K562 (cell line): ENCODE measurements around the gene FAM83E. TPM values are rescaled to one million over a fixed set of nuclear protein-coding genes. Genes with fewer than 3 reads are reported as not detected.

ENCODE experiments used
- ATAC-seq: fragments of 200-7000 bp; cut with Tn5 transposase; 3 replicates; pipeline ENCODE4 v1.9.1; 2020; ENCODE audit warnings: moderate library complexity
- BruUV-seq: library from RNA; stranded (reverse); fragments of 400-500 nt; replicated peaks from 2 replicates; lab custom pipeline; 2021; lab: Mats Ljungman, UMichigan
- CTCF ChIA-PET: fragments of 300-600 bp; formaldehyde crosslinking; extraction: SDS; loops from one replicate; lab custom pipeline; 2021; ENCODE audit warnings: low intra/inter-chr PET ratio; lab: Yijun Ruan, JAX
- POLR2A ChIA-PET: fragments of 300-600, 350-650 bp; sonication (Branson Sonifier 250); formaldehyde crosslinking; extraction: SDS; loops from one replicate; lab custom pipeline; 2021; ENCODE audit warnings: antibody characterized with exemption, inconsistent platforms; lab: Yijun Ruan, JAX
- DNase-seq, 4 experiments: peaks; one replicate each; pipeline versions ENCODE4 v3.0.0 to v3.0.0-alpha.2; 2011 to 2018; ENCODE audit warnings: low spot score in 3 of 4, mixed read lengths in 3 of 4; ENCODE audit errors: extremely low read depth in 1 of 4
- FAIRE-seq: peaks from 2 replicates; lab custom pipeline; 2011; peaks lifted over from hg19 to GRCh38; lab: Jason Lieb, UNC
- H2AFZ ChIP-seq: 2 replicates; pipeline ENCODE4 v1.6.0; 2011; ENCODE audit warnings: low read depth, low read length, control low read depth, inconsistent platforms
- H3K27ac ChIP-seq: fragments of 200-600 bp; 3 replicates; pipeline ENCODE4 v1.8.0; 2011; ENCODE audit warnings: low read depth, mild to moderate bottlenecking, control low read depth, inconsistent platforms, low read length, moderate library complexity, mixed read lengths; ENCODE audit errors: extremely low read depth
- H3K27me3 ChIP-seq, 2 experiments: fragments of 300-600 bp in 1 of 2; 2 replicates in 1 of 2; 3 replicates in 1 of 2; pipeline versions ENCODE4 v1.6.0 to v1.8.0; 2011; ENCODE audit warnings: inconsistent platforms in 2 of 2, low read length in 2 of 2, mild to moderate bottlenecking in 1 of 2, mixed read lengths in 1 of 2, moderate library complexity in 1 of 2; ENCODE audit not compliant: control insufficient read depth in 2 of 2, insufficient read depth in 2 of 2
- H3K36me3 ChIP-seq: fragments of 300-600 bp; 3 replicates; pipeline ENCODE4 v1.8.0; 2011; ENCODE audit warnings: mild to moderate bottlenecking, low read length, inconsistent platforms; ENCODE audit not compliant: control insufficient read depth, insufficient read depth
- H3K4me1 ChIP-seq, 2 experiments: fragments of 200-600 bp in 1 of 2; replicated peaks in 1 of 2; 2 replicates in 1 of 2; 3 replicates in 1 of 2; pipeline versions ENCODE4 v1.5.1 to v1.8.0; 2011; ENCODE audit warnings: inconsistent platforms in 2 of 2, low read length in 2 of 2, mild to moderate bottlenecking in 1 of 2, mixed read lengths in 1 of 2, moderate library complexity in 1 of 2; ENCODE audit not compliant: control insufficient read depth in 2 of 2, insufficient read depth in 2 of 2
- H3K4me2 ChIP-seq: 2 replicates; pipeline ENCODE4 v1.6.1; 2011; ENCODE audit warnings: low read length, control low read depth, inconsistent platforms, mixed read lengths; ENCODE audit not compliant: insufficient read depth
- H3K4me3 ChIP-seq: fragments of 200-600 bp; sonication (generic), shearing (Covaris generic); 2 replicates; pipeline ENCODE4 v1.5.1; 2016; ENCODE audit warnings: control low read depth, inconsistent platforms
- H3K79me2 ChIP-seq: fragments of 200-600 bp; 3 replicates; pipeline ENCODE4 v1.8.0; 2011; ENCODE audit warnings: low read length, inconsistent platforms; ENCODE audit not compliant: control insufficient read depth, insufficient read depth
- H3K9ac ChIP-seq, 2 experiments: 2 replicates each; pipeline versions ENCODE4 v1.6.0 to v1.6.1; 2011; ENCODE audit warnings: low read depth in 2 of 2, low read length in 2 of 2, control low read depth in 1 of 2, inconsistent platforms in 1 of 2, mild to moderate bottlenecking in 1 of 2, mixed read lengths in 1 of 2; ENCODE audit not compliant: insufficient read depth in 1 of 2
- H3K9me1 ChIP-seq: one replicate; pipeline ENCODE4 v1.6.0; 2011; ENCODE audit warnings: inconsistent platforms, mild to moderate bottlenecking, low read length, moderate library complexity; ENCODE audit not compliant: control insufficient read depth, insufficient read depth
- H3K9me3 ChIP-seq: replicated peaks from 2 replicates; pipeline ENCODE4 v1.5.1; 2011; ENCODE audit warnings: low read depth, low read length, inconsistent platforms; ENCODE audit not compliant: control insufficient read depth, insufficient read depth
- H4K20me1 ChIP-seq: replicated peaks from 2 replicates; pipeline ENCODE4 v1.6.1; 2011; ENCODE audit warnings: low read length, inconsistent platforms, mixed read lengths; ENCODE audit not compliant: control insufficient read depth, insufficient read depth
- ARID1B ChIP-seq: fragments of 450-650 bp; IDR thresholded peaks from 2 replicates; pipeline ENCODE4 v1.6.1; 2016; ENCODE audit warnings: antibody characterized with exemption, mild to moderate bottlenecking, inconsistent platforms
- ATF7 ChIP-seq: fragments of 450-650 bp; IDR thresholded peaks from 2 replicates; pipeline ENCODE4 v1.7.1; 2014; ENCODE audit warnings: mild to moderate bottlenecking, moderate library complexity
- BCLAF1 ChIP-seq, 2 experiments: fragments of 450-650 bp in 1 of 2; IDR thresholded peaks; 2 replicates each; pipeline ENCODE4 v1.6.1; 2011 to 2017; ENCODE audit warnings: low read depth in 2 of 2, antibody characterized with exemption in 1 of 2, borderline replicate concordance in 1 of 2, low read length in 1 of 2, mild to moderate bottlenecking in 1 of 2, mixed read lengths in 1 of 2; ENCODE audit not compliant: control insufficient read depth in 1 of 2
- CBX5 ChIP-seq: IDR thresholded peaks from 2 replicates; pipeline ENCODE4 v1.6.1; 2014; ENCODE audit warnings: low read depth, borderline replicate concordance
- FOSL1 ChIP-seq: fragments of 200-800 bp; sonication (Bioruptor generic); conservative IDR thresholded peaks from 2 replicates; pipeline ENCODE4 v1.6.1; 2016; ENCODE audit warnings: missing genetic modification characterization, missing compliant biosample characterization
- FOXK2 ChIP-seq, 2 experiments: fragments of 450-650 bp; IDR thresholded peaks in 1 of 2; conservative IDR thresholded peaks in 1 of 2; 2 replicates each; pipeline ENCODE4 v1.6.1; 2016; ENCODE audit warnings: low read depth in 2 of 2, mild to moderate bottlenecking in 1 of 2
- NFRKB ChIP-seq: fragments of 450-650 bp; IDR thresholded peaks from 2 replicates; pipeline ENCODE4 v1.6.1; 2016; ENCODE audit warnings: low read depth
- PHTF2 ChIP-seq: fragments of 250-450 bp; sonication (Bioruptor Pico); IDR thresholded peaks from 2 replicates; pipeline ENCODE4 v1.5.0; 2021; ENCODE audit warnings: mild to moderate bottlenecking
- RCOR1 ChIP-seq, 2 experiments: IDR thresholded peaks; 2 replicates each; pipeline ENCODE4 v1.6.1; 2012; ENCODE audit warnings: low read depth in 2 of 2, low read length in 2 of 2, borderline replicate concordance in 1 of 2, improper control_type of control experiment in 1 of 2
- RNF2 ChIP-seq: sonication (generic); IDR thresholded peaks from 2 replicates; pipeline ENCODE4 v1.6.1; 2016
- ZNF3 ChIP-seq: fragments of 250-450 bp; sonication (Bioruptor Pico); IDR thresholded peaks from 2 replicates; pipeline ENCODE4 v1.5.0; 2021; ENCODE audit warnings: mild to moderate bottlenecking, moderate library complexity
- ZNF511 ChIP-seq: sonication (generic); formaldehyde crosslinking; IDR thresholded peaks from 2 replicates; pipeline ENCODE4 v1.8.0; 2022; ENCODE audit warnings: mild to moderate bottlenecking, missing genetic modification reagents
- ZNF785 ChIP-seq: fragments of 250-450 bp; sonication (Bioruptor Pico); IDR thresholded peaks from 2 replicates; pipeline ENCODE4 v1.4.0; 2020; ENCODE audit warnings: mild to moderate bottlenecking
- WGBS: fragments of 100-300 bp; shearing (Covaris generic); methylation state at CpG from one replicate; pipeline ENCODE4 v1.1.6; 2016; ENCODE audit warnings: low coverage, mixed read lengths; ENCODE audit not compliant: insufficient coverage; ENCODE audit errors: missing lambda C conversion rate; 5-methylcytosine and 5-hydroxymethylcytosine counted together
- in situ Hi-C: fragments of 300-500 bp; cut with MboI; formaldehyde crosslinking; loops from 4 replicates; pipeline ENCODE4 v1.15.0; 2018; ENCODE audit warnings: inconsistent platforms, mixed read lengths
- intact Hi-C: fragments of 100-400 bp; cut with micrococcal nuclease; formaldehyde crosslinking; loops from 2 replicates; pipeline ENCODE4 v1.14.2; 2022
- polyA plus RNA-seq, 8 experiments: library from polyadenylated mRNA; depleted of rRNA in 4 of 8; stranded (reverse) in 5 of 8; unstranded in 3 of 8; fragments of >200 nt; fragmentation: Nextera tagmentation in 2 of 8; fragmentation: Illumina TruSeq in 1 of 8; extraction: Ambion mirVana in 2 of 8; extraction: Trizol in 1 of 8; gene quantifications; 2 replicates each; pipeline versions ENCODE4 v1.2.1 to v1.2.3, GENCODE V29; 2011 to 2014; ENCODE audit warnings: inconsistent platforms in 1 of 8, missing spikeins in 1 of 8
- total RNA-seq, 7 experiments: library from RNA; depleted of rRNA in 6 of 7; stranded (reverse); fragments of >200 nt in 6 of 7; fragmentation: Illumina TruSeq in 2 of 7; extraction: Trizol in 2 of 7; gene quantifications; 2 replicates each; pipeline versions ENCODE4 v1.2.1 to v1.2.3, GENCODE V29; 2011 to 2021; ENCODE audit warnings: low replicate concordance in 1 of 7
- TF ChIP-seq, protein P1 (sequence below): fragments of 450-650 bp; formaldehyde crosslinking; IDR thresholded peaks from 2 replicates; pipeline ENCODE4 v1.4.0; 2020; ENCODE audit warnings: mild to moderate bottlenecking, moderate library complexity
- TF ChIP-seq, protein P2 (sequence below): sonication (generic); formaldehyde crosslinking; IDR thresholded peaks from 2 replicates; pipeline ENCODE4 v1.8.1; 2022; ENCODE audit warnings: missing genetic modification reagents

The FAM83E gene
- total and polyA plus RNA-seq, 9 of the 15 experiments (the other 6 are each of a cell fraction or from before 2014, with no cell fraction given) = 0.15 to 0.87 (median 0.29) TPM; not detected in 4

- TF ChIP-seq ARID1B (peak; percentile 73), FOSL1 (peak; percentile 94), RCOR1 (IDR thresholded peaks at IDR 0.05; ENCODE audit: borderline replicate concordance in 1 of 2, low read depth in 2 of 2, low read length in 2 of 2) (peak in 1 of 2 experiments; percentile 9; a peak in 1 of 4 replicates), ZNF3 (CRISPR knock-in tag) (no peak)
- TF ChIP-seq, protein P1, sequence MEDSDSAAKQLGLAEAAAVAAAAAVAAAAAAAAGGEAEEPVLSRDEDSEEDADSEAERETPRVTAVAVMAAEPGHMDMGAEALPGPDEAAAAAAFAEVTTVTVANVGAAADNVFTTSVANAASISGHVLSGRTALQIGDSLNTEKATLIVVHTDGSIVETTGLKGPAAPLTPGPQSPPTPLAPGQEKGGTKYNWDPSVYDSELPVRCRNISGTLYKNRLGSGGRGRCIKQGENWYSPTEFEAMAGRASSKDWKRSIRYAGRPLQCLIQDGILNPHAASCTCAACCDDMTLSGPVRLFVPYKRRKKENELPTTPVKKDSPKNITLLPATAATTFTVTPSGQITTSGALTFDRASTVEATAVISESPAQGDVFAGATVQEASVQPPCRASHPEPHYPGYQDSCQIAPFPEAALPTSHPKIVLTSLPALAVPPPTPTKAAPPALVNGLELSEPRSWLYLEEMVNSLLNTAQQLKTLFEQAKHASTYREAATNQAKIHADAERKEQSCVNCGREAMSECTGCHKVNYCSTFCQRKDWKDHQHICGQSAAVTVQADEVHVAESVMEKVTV (CRISPR knock-in tag) = no peak
- TF ChIP-seq, all 486 proteins: peak for 27
Measured at GRCh38 chr19:48568345-48568886, 46.5 kb downstream of the FAM83E start (continued).

GRCh38 chr19:48565090-48565489 is 49.8 kb downstream of the FAM83E start:
- no peak overlapping the region for H3K9ac ChIP-seq
- TF ChIP-seq CBX5 (no peak), ATF7 (0 out of 2 replicates have a peak, but pooled peaks have one; percentile 18), BCLAF1 (IDR thresholded peaks at IDR 0.05; ENCODE audit: borderline replicate concordance in 1 of 2, control insufficient read depth in 1 of 2, low read depth in 2 of 2, low read length in 1 of 2) (no peak), FOXK2 (conservative IDR thresholded peaks at IDR 0.05 in 1 of 2, IDR thresholded peaks at IDR 0.05 in 1 of 2; ENCODE audit: low read depth in 2 of 2) (no peak), NFRKB (no peak), PHTF2 (no peak), RNF2 (no peak), ZNF785 (CRISPR knock-in tag) (no peak), ZNF511 (CRISPR knock-in tag) (no peak)
- TF ChIP-seq, protein P2, sequence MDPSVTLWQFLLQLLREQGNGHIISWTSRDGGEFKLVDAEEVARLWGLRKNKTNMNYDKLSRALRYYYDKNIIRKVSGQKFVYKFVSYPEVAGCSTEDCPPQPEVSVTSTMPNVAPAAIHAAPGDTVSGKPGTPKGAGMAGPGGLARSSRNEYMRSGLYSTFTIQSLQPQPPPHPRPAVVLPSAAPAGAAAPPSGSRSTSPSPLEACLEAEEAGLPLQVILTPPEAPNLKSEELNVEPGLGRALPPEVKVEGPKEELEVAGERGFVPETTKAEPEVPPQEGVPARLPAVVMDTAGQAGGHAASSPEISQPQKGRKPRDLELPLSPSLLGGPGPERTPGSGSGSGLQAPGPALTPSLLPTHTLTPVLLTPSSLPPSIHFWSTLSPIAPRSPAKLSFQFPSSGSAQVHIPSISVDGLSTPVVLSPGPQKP (CRISPR knock-in tag) = no peak

More at GRCh38 chr19:48565090-48565489, 49.8 kb downstream of the FAM83E start:
- no peaks in the 10 kb centered on the region for H4K20me1 ChIP-seq
- in situ Hi-C loops = no loop called here
- no peaks in the 10 kb centered on the region for H3K9me3 ChIP-seq
- POLR2A ChIA-PET = interaction anchor here (0.6 to 3.5 kb wide), 2 partner anchors 9 to 148 kb away, joined by 3 to 21 read pairs; no protein-coding TSS in a partner anchor
- H3K36me3 ChIP-seq = no peaks in the 10 kb centered on the region
- H3K4me1 ChIP-seq = peaks cover 15 to 26% of the 10 kb centered on the region in 2 experiments; a peak in 4 of 5 replicates
- 23% methylated on average over 7 of the region's 7 CpGs for WGBS
- ATAC-seq (no peak), DNase-seq (peak in 1 of 4 experiments; percentile 36), FAIRE-seq (peak; percentile 32)
- no peaks in the 10 kb centered on the region for H3K79me2 ChIP-seq
- H3K9me1 ChIP-seq = no peaks in the 10 kb centered on the region
- CTCF ChIA-PET = no interaction called here
- no peak overlapping the region for H3K27ac ChIP-seq
- no TSS peak for BruUV-seq
- intact Hi-C loops = no loop called here
- no peaks in the 10 kb centered on the region for H3K27me3 ChIP-seq
- peak overlapping the region; percentile 27; the same call in 1 of the 2 replicates for H2AFZ ChIP-seq
- no peak overlapping the region for H3K4me2 ChIP-seq
- no peak overlapping the region for H3K4me3 ChIP-seq
